Choroid plexus epithelial cell (primary cell): ENCODE measurements around the gene LRRC1.

Source experiments
- DNase-seq: peaks from one replicate; pipeline ENCODE4 v3.0.0-alpha.2; 2010; ENCODE audit warnings: low read depth
- H3K4me3 ChIP-seq: 2 replicates; pipeline ENCODE4 v1.5.1; 2011; ENCODE audit warnings: low read depth, mild to moderate bottlenecking, control low read depth, low read length, moderate library complexity
- TF ChIP-seq, protein P1 (sequence below): conservative IDR thresholded peaks from 2 replicates; pipeline ENCODE4 v1.5.1; 2011; ENCODE audit warnings: low read depth, mild to moderate bottlenecking, control low read depth, inconsistent platforms, low read length, moderate library complexity

The LRRC1 gene

DNA sequence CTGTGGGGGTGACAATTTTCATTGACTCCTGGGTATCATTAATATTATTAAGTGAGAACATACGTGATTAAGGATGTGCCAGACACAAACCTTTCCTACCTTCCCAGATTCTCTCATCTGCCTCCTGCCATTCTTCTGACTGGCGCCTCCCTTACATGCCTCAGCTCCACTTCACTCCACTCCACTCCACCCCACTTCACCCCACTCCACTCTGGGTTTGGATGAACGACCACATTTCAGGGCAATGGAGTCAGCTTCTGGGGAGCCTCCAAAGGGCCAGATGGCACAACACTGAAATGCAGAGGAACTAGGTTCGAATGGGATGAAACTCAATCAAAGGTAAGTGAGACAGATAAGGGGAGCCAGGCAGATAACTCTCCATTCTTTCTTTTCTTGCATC lies 40.5 kb upstream of the LRRC1 start:
- TF ChIP-seq, protein P1, sequence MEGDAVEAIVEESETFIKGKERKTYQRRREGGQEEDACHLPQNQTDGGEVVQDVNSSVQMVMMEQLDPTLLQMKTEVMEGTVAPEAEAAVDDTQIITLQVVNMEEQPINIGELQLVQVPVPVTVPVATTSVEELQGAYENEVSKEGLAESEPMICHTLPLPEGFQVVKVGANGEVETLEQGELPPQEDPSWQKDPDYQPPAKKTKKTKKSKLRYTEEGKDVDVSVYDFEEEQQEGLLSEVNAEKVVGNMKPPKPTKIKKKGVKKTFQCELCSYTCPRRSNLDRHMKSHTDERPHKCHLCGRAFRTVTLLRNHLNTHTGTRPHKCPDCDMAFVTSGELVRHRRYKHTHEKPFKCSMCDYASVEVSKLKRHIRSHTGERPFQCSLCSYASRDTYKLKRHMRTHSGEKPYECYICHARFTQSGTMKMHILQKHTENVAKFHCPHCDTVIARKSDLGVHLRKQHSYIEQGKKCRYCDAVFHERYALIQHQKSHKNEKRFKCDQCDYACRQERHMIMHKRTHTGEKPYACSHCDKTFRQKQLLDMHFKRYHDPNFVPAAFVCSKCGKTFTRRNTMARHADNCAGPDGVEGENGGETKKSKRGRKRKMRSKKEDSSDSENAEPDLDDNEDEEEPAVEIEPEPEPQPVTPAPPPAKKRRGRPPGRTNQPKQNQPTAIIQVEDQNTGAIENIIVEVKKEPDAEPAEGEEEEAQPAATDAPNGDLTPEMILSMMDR: no peak
- DNase-seq: no peak
- no peak overlapping the region for H3K4me3 ChIP-seq

- no peak for DNase-seq
- TF ChIP-seq, protein P1: no peak
- no peak overlapping the region for H3K4me3 ChIP-seq
Observed at GRCh38 chr6:53756396-53756795, 38.4 kb upstream of the LRRC1 start.

GRCh38 chr6:53758496-53758895 lies 36.3 kb upstream of the LRRC1 start:
- no peak for DNase-seq
- TF ChIP-seq, protein P1: no peak
- no peak overlapping the region for H3K4me3 ChIP-seq

GRCh38 chr6:53761036-53761435 lies 33.8 kb upstream of the LRRC1 start:
- no peak for DNase-seq
- TF ChIP-seq, protein P1: no peak

DNA sequence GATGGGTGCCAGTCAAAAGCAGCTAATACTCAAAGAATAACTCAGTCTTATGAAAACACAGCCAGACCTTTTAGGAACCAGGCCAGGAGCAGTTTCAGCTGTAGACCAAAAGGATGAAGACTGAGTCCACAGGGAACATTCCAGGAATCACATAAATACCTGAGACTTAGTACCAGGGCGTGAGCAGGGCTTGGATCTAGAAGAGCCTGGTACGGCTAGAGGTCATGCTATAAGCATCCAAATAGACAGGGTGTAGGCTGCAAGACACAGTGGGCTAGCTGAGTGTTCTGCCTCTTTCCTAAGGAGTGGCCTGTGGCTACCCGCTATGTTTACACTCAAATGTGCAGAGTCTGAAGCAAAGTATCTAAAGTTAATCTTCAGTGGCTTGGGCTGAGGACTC lies 29.5 kb upstream of the LRRC1 start:
- peak; percentile 68 for DNase-seq
- TF ChIP-seq, protein P1: no peak
- H3K4me3 ChIP-seq: no peak overlapping the region

More at GRCh38 chr6:53761036-53761435, 33.8 kb upstream of the LRRC1 start:
- H3K4me3 ChIP-seq: no peak overlapping the region

- TF ChIP-seq, protein P1: no peak
- no peak for DNase-seq
- H3K4me3 ChIP-seq: no peak overlapping the region
Observed at GRCh38 chr6:53766930-53767329, 27.9 kb upstream of the LRRC1 start.

- no peak for DNase-seq
- TF ChIP-seq, protein P1: no peak
- H3K4me3 ChIP-seq: no peak overlapping the region
Observed at GRCh38 chr6:53767941-53768340, 26.9 kb upstream of the LRRC1 start.
